ENCODE data around the gene OR5AK2. TPM values are rescaled to one million over a fixed set of nuclear protein-coding genes. Genes with fewer than 3 reads are reported as not detected.
"Not testable (repeated sequence)": the region's sequence is repeated elsewhere in the genome, so short reads cannot be mapped to it uniquely, and the experiment has no call there.

OR5AK2 gene, protein sequence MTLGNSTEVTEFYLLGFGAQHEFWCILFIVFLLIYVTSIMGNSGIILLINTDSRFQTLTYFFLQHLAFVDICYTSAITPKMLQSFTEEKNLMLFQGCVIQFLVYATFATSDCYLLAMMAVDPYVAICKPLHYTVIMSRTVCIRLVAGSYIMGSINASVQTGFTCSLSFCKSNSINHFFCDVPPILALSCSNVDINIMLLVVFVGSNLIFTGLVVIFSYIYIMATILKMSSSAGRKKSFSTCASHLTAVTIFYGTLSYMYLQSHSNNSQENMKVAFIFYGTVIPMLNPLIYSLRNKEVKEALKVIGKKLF
- total RNA-seq, result not detected
- long read RNA-seq, result 0 reads

DNA sequence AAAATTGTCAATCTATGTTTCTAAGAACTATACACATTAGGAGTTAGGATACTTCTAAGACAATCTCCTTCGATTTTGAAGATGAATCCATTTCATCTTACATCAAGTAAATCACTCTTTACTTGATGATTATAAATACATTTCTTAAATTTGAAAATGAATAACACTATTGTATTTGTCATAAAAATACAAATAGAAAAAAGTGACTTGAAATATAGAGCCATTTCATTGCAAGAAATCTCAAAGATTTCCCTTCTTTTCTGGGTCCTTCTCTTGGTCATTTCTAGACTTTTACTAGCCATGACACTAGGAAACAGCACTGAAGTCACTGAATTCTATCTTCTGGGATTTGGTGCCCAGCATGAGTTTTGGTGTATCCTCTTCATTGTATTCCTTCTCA is at the start of gene OR5AK2:
Gene OR5AK2, plus strand, starts transcription at position 301 of the 400 bp plus-strand sequence. Its CDS starts 0 bp downstream, at position 301.
- H3K27ac ChIP-seq (replicated peaks), result no peak within 1 kb of the TSS
- no peak for DNase-seq
- no peaks in the 10 kb centered on the region for H3K4me1 ChIP-seq
- TF ChIP-seq, protein P1, sequence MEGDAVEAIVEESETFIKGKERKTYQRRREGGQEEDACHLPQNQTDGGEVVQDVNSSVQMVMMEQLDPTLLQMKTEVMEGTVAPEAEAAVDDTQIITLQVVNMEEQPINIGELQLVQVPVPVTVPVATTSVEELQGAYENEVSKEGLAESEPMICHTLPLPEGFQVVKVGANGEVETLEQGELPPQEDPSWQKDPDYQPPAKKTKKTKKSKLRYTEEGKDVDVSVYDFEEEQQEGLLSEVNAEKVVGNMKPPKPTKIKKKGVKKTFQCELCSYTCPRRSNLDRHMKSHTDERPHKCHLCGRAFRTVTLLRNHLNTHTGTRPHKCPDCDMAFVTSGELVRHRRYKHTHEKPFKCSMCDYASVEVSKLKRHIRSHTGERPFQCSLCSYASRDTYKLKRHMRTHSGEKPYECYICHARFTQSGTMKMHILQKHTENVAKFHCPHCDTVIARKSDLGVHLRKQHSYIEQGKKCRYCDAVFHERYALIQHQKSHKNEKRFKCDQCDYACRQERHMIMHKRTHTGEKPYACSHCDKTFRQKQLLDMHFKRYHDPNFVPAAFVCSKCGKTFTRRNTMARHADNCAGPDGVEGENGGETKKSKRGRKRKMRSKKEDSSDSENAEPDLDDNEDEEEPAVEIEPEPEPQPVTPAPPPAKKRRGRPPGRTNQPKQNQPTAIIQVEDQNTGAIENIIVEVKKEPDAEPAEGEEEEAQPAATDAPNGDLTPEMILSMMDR (IDR thresholded peaks at IDR 0.05; ENCODE audit: borderline replicate concordance), result no peak
- H3K36me3 ChIP-seq, result no peaks in the 10 kb centered on the region
- intact Hi-C loops (cut with micrococcal nuclease), result no loop called here
- no peak within 1 kb of the TSS for H3K4me3 ChIP-seq
- H3K27me3 ChIP-seq (ENCODE audit: low read depth), result no peaks in the 10 kb centered on the region
- peaks cover 14% of the 10 kb centered on the region for H3K9me3 ChIP-seq (replicated peaks)

- H3K27ac ChIP-seq (replicated peaks); H3K27me3 ChIP-seq (ENCODE audit: low read depth); DNase-seq; H3K4me1 ChIP-seq; intact Hi-C loops (cut with micrococcal nuclease); H3K36me3 ChIP-seq; H3K4me3 ChIP-seq: not testable (repeated sequence)
- peaks cover 34% of the 10 kb centered on the region for H3K9me3 ChIP-seq (replicated peaks)
Observed at GRCh38 chr11:56945526-56945925, 43.2 kb upstream of the OR5AK2 start.

GRCh38 chr11:56948991-56949515 is 39.7 kb upstream of the OR5AK2 start:
- intact Hi-C loops (cut with micrococcal nuclease), result no loop called here
- H3K36me3 ChIP-seq, result no peaks in the 10 kb centered on the region
- TF ChIP-seq, protein P1 (IDR thresholded peaks at IDR 0.05; ENCODE audit: borderline replicate concordance), result no peak
- peaks cover 46% of the 10 kb centered on the region for H3K9me3 ChIP-seq (replicated peaks)
- H3K4me1 ChIP-seq, result no peaks in the 10 kb centered on the region
- no peak overlapping the region for H3K4me3 ChIP-seq
- DNase-seq, result no peak
- no peak overlapping the region for H3K27ac ChIP-seq (replicated peaks)
- H3K27me3 ChIP-seq (ENCODE audit: low read depth), result no peaks in the 10 kb centered on the region

- H3K36me3 ChIP-seq, result no peaks in the 10 kb centered on the region
- no peak for DNase-seq
- TF ChIP-seq, protein P1 (IDR thresholded peaks at IDR 0.05; ENCODE audit: borderline replicate concordance), result peak; percentile 25
- no peak overlapping the region for H3K27ac ChIP-seq (replicated peaks)
- peaks cover under 1% of the 10 kb centered on the region for H3K4me1 ChIP-seq
- peaks cover 49% of the 10 kb centered on the region for H3K9me3 ChIP-seq (replicated peaks)
- no peaks in the 10 kb centered on the region for H3K27me3 ChIP-seq (ENCODE audit: low read depth)
- intact Hi-C loops (cut with micrococcal nuclease), result no loop called here
- no peak overlapping the region for H3K4me3 ChIP-seq
Observed at GRCh38 chr11:56950510-56950909, 38.2 kb upstream of the OR5AK2 start.

GRCh38 chr11:56953907-56954306 is 34.8 kb upstream of the OR5AK2 start:
- H3K4me3 ChIP-seq; intact Hi-C loops (cut with micrococcal nuclease); H3K27ac ChIP-seq (replicated peaks); H3K36me3 ChIP-seq; H3K4me1 ChIP-seq; DNase-seq; H3K27me3 ChIP-seq (ENCODE audit: low read depth): not testable (repeated sequence)
- H3K9me3 ChIP-seq (replicated peaks), result peaks cover 38% of the 10 kb centered on the region

GRCh38 chr11:56961609-56962008 is 27.1 kb upstream of the OR5AK2 start:
- H3K36me3 ChIP-seq, result no peaks in the 10 kb centered on the region
- no peaks in the 10 kb centered on the region for H3K4me1 ChIP-seq
- peaks cover 24% of the 10 kb centered on the region for H3K9me3 ChIP-seq (replicated peaks)
- DNase-seq, result no peak
- no peak overlapping the region for H3K27ac ChIP-seq (replicated peaks)
- TF ChIP-seq, protein P1 (IDR thresholded peaks at IDR 0.05; ENCODE audit: borderline replicate concordance), result no peak
- no peak overlapping the region for H3K4me3 ChIP-seq
- intact Hi-C loops (cut with micrococcal nuclease), result no loop called here
- H3K27me3 ChIP-seq (ENCODE audit: low read depth), result no peaks in the 10 kb centered on the region

All from left ventricle myocardium inferior (tissue), 1 donor.